ENCODE results near the gene ETV6.
A peak's percentile ranks its signal among the peaks of the same experiment; 100 is the strongest.

The ETV6 gene

GRCh38 chr12:11668611-11669010, 19.1 kb downstream of the ETV6 start:
- Histone ChIP-seq H3K4me1 (ENCODE audit: control insufficient read depth in 1 of 2, insufficient read depth in 1 of 2, low read depth in 1 of 2, low read length in 1 of 2) (peaks cover 69 to 88% of the 10 kb centered on the region in 2 experiments), H3K27ac (peak overlapping the region; percentile 82), H3K27me3 (no peaks in the 10 kb centered on the region), H3K36me3 (no peaks in the 10 kb centered on the region), H3K4me3 (ENCODE audit: low read depth in 1 of 2, low read length in 1 of 2) (peak overlapping the region; percentile 2 to 18), H3K9me3 (no peaks in the 10 kb centered on the region)
- TF ChIP-seq, protein P1, sequence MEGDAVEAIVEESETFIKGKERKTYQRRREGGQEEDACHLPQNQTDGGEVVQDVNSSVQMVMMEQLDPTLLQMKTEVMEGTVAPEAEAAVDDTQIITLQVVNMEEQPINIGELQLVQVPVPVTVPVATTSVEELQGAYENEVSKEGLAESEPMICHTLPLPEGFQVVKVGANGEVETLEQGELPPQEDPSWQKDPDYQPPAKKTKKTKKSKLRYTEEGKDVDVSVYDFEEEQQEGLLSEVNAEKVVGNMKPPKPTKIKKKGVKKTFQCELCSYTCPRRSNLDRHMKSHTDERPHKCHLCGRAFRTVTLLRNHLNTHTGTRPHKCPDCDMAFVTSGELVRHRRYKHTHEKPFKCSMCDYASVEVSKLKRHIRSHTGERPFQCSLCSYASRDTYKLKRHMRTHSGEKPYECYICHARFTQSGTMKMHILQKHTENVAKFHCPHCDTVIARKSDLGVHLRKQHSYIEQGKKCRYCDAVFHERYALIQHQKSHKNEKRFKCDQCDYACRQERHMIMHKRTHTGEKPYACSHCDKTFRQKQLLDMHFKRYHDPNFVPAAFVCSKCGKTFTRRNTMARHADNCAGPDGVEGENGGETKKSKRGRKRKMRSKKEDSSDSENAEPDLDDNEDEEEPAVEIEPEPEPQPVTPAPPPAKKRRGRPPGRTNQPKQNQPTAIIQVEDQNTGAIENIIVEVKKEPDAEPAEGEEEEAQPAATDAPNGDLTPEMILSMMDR (IDR thresholded peaks at IDR 0.05): no peak

- TF ChIP-seq, protein P1 (IDR thresholded peaks at IDR 0.05): no peak
- Histone ChIP-seq H3K4me3 (ENCODE audit: low read depth in 1 of 2, low read length in 1 of 2) (peak overlapping the region in 1 of 2 experiments; percentile 8), H3K4me1 (ENCODE audit: control insufficient read depth in 1 of 2, insufficient read depth in 1 of 2, low read depth in 1 of 2, low read length in 1 of 2) (peaks cover 75 to 89% of the 10 kb centered on the region in 2 experiments), H3K9me3 (no peaks in the 10 kb centered on the region), H3K27ac (peak overlapping the region; percentile 43), H3K36me3 (no peaks in the 10 kb centered on the region), H3K27me3 (no peaks in the 10 kb centered on the region)
These were observed 19.9 kb downstream of the ETV6 start for GRCh38 chr12:11669348-11669747.

GRCh38 chr12:11672256-11673191, 23.1 kb downstream of the ETV6 start:
- no peaks in the 10 kb centered on the region for H3K9me3 ChIP-seq
- peaks cover 59 to 64% of the 10 kb centered on the region in 2 experiments for H3K4me1 ChIP-seq (ENCODE audit: control insufficient read depth in 1 of 2, insufficient read depth in 1 of 2, low read depth in 1 of 2, low read length in 1 of 2)
- TF ChIP-seq, protein P1 (IDR thresholded peaks at IDR 0.05): no peak
- H3K27ac ChIP-seq: peak overlapping the region; percentile 25
- no peaks in the 10 kb centered on the region for H3K27me3 ChIP-seq
- H3K4me3 ChIP-seq (ENCODE audit: low read depth in 1 of 2, low read length in 1 of 2): no peak overlapping the region
- no peaks in the 10 kb centered on the region for H3K36me3 ChIP-seq

- H3K27me3 ChIP-seq: no peaks in the 10 kb centered on the region
- TF ChIP-seq, protein P1 (IDR thresholded peaks at IDR 0.05): no peak
- peaks cover 5% of the 10 kb centered on the region for H3K36me3 ChIP-seq
- no peaks in the 10 kb centered on the region for H3K9me3 ChIP-seq
- H3K4me1 ChIP-seq (ENCODE audit: control insufficient read depth in 1 of 2, insufficient read depth in 1 of 2, low read depth in 1 of 2, low read length in 1 of 2): peaks cover 46 to 50% of the 10 kb centered on the region in 2 experiments
- peak overlapping the region; percentile 61 for H3K27ac ChIP-seq
- H3K4me3 ChIP-seq (ENCODE audit: low read depth in 1 of 2, low read length in 1 of 2): peak overlapping the region in 1 of 2 experiments; percentile 15
These were observed 24.4 kb downstream of the ETV6 start for GRCh38 chr12:11673666-11674461.

DNA sequence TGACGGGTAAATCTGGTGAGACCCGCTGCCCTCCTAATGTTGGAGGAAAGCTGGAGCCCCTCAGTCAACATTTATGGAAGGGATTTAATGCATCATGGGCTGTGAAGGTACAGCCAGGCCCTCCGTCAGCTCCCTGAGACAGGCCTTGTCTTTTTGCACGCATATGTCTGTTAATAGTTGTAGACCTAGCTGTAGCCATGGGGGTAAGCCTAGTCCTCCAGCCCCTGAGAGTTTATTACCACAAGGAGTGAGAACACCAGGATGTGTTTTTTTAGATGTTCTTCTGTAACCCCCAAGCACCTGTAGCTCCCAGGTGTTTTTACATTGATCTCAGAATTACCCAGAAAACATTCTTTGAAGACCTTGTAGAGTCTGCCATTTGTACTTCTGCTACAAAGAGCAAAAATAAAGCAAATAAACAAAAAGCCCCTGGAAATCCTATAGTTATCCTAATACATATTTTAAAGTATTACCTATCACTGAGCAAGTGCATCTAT, 25.5 kb downstream of the ETV6 start:
- H3K27me3 ChIP-seq: no peaks in the 10 kb centered on the region
- TF ChIP-seq, protein P1 (IDR thresholded peaks at IDR 0.05): no peak
- H3K27ac ChIP-seq: peak overlapping the region; percentile 61
- no peak overlapping the region for H3K4me3 ChIP-seq (ENCODE audit: low read depth in 1 of 2, low read length in 1 of 2)
- no peaks in the 10 kb centered on the region for H3K9me3 ChIP-seq
- H3K4me1 ChIP-seq (ENCODE audit: control insufficient read depth in 1 of 2, insufficient read depth in 1 of 2, low read depth in 1 of 2, low read length in 1 of 2): peaks cover 36 to 41% of the 10 kb centered on the region in 2 experiments
- H3K36me3 ChIP-seq: peaks cover 5% of the 10 kb centered on the region
